GM06990 (cell line): ENCODE results near the gene ATG16L2.
A peak's percentile ranks its signal among the peaks of the same experiment; 100 is the strongest.

Experiments
- DNase-seq: peaks from one replicate; pipeline ENCODE4 v3.0.0-alpha.2; 2011; ENCODE audit not compliant: insufficient read length; ENCODE audit errors: extremely low read depth
- H3K27me3 ChIP-seq: replicated peaks from 2 replicates; pipeline ENCODE4 v1.6.0; 2011; ENCODE audit warnings: low read length; ENCODE audit not compliant: control insufficient read depth, insufficient read depth
- H3K36me3 ChIP-seq: 2 replicates; pipeline ENCODE4 v1.5.1; 2011; ENCODE audit warnings: low read length; ENCODE audit not compliant: control insufficient read depth, insufficient read depth
- H3K4me3 ChIP-seq: replicated peaks from 2 replicates; pipeline ENCODE4 v1.5.1; 2011; ENCODE audit warnings: low read depth, mild to moderate bottlenecking, control low read depth, low read length
- TF ChIP-seq, protein P1 (sequence below): IDR thresholded peaks from 2 replicates; pipeline ENCODE4 v1.5.1; 2011; ENCODE audit warnings: low read length, control low read depth, mild to moderate bottlenecking, inconsistent platforms; ENCODE audit not compliant: insufficient read depth, poor library complexity, severe bottlenecking

ATG16L2 gene

DNA sequence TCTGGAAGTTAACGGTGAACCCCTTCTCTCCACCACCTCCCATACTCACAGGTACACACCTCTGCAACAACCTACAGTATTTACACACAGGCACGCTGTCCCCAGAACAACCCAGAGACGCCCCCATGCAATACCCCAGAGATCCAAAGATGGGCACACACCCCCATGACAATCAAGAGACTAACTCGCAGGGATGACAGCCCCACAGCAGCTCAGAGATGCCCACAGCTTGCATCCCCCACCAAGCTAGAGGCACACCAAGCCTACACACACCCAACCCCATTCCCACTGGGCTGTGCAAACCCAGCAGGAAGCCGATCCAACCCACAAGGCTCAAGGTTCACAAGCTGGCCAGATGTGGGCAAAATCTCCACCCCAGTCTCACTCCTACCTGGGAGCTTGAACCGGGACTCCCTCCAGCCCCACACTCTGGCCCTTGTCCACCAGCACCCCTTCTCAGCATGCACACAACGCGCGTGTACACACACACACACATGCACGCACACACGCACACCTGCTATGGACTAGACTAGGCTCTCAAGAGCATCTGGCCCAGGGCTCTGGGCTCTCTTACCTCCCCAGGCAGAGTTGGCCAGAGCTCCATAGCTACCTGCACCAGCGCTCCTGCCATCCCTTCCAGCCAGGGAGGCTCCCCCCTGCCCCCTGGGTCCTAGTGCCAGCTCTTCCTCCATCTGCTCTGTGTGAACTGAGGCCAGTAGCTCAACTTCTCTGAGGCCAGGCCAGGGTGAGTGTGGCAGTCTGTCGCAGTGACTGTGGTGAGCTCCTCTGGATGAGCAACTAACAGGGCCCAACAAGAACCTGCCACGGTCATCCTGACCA is 31.9 kb upstream of the ATG16L2 start:
- Histone ChIP-seq H3K36me3 (no peaks in the 10 kb centered on the region; the same call in none of the 2 replicates), H3K27me3 (no peaks in the 10 kb centered on the region), H3K4me3 (peak overlapping the region; percentile 59)
- DNase-seq, result no peak
- TF ChIP-seq, protein P1, sequence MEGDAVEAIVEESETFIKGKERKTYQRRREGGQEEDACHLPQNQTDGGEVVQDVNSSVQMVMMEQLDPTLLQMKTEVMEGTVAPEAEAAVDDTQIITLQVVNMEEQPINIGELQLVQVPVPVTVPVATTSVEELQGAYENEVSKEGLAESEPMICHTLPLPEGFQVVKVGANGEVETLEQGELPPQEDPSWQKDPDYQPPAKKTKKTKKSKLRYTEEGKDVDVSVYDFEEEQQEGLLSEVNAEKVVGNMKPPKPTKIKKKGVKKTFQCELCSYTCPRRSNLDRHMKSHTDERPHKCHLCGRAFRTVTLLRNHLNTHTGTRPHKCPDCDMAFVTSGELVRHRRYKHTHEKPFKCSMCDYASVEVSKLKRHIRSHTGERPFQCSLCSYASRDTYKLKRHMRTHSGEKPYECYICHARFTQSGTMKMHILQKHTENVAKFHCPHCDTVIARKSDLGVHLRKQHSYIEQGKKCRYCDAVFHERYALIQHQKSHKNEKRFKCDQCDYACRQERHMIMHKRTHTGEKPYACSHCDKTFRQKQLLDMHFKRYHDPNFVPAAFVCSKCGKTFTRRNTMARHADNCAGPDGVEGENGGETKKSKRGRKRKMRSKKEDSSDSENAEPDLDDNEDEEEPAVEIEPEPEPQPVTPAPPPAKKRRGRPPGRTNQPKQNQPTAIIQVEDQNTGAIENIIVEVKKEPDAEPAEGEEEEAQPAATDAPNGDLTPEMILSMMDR, result no peak

DNA sequence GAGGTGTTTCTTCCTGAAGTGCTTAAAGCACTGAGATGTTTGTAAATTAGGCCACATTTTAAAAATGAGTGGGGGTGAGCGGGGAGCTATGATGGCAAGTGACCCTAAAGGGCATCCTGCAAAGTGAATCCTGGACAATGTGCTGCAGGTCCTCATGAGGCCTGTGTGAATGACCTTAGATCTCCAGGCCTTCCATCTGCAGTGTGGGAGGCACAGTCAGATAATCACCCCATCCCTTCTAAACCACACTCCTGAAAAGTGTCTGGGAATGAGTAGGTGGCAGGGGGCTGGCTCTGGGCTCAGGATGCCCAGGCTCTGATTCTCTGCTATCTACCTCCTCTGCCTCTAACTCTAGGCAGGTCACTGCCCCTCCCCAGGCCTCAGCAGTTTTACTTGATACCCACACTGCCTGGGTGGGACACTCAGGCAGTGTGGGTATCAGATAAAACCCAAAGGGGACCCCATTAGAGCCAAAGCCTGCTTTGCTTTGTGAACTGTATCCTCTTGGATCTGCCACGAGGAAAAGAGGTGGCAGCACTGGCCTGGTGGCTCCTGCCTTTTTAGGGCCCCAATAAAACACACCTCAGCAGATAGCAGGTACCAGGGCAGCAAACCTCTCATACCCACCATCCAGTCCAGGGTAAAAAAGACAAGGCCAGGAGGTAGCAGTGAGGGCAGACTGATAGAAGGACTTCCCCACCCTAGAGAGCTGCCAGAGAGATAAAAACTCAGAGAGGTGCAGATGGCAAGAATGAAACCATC is 30.9 kb upstream of the ATG16L2 start:
- Histone ChIP-seq H3K27me3 (no peaks in the 10 kb centered on the region), H3K36me3 (no peaks in the 10 kb centered on the region; the same call in none of the 2 replicates), H3K4me3 (no peak overlapping the region)
- TF ChIP-seq, protein P1, result no peak
- no peak for DNase-seq

DNA sequence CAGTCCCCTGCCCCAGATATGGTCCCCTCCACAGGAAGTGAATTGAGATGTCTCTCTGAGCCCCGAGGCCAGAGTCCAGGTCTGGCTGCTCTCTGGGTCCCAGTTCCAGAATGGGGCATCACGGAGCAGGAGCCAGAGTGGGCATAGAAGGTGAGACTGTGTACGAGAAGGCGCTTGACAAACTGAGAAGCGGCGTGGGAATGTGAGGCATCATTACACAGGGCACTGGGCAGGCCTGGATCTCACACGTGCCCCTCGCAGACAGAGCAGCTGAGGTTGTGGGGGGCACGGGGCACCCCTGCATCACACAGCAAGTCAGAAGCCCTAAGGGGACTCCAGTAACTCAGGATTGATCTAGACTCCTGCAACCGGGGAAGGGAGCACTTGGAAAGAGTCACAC is 29.5 kb upstream of the ATG16L2 start:
- no peaks in the 10 kb centered on the region for H3K27me3 ChIP-seq
- DNase-seq, result no peak
- H3K36me3 ChIP-seq, result no peaks in the 10 kb centered on the region; the same call in 1 of the 2 replicates
- TF ChIP-seq, protein P1, result no peak
- no peak overlapping the region for H3K4me3 ChIP-seq

DNA sequence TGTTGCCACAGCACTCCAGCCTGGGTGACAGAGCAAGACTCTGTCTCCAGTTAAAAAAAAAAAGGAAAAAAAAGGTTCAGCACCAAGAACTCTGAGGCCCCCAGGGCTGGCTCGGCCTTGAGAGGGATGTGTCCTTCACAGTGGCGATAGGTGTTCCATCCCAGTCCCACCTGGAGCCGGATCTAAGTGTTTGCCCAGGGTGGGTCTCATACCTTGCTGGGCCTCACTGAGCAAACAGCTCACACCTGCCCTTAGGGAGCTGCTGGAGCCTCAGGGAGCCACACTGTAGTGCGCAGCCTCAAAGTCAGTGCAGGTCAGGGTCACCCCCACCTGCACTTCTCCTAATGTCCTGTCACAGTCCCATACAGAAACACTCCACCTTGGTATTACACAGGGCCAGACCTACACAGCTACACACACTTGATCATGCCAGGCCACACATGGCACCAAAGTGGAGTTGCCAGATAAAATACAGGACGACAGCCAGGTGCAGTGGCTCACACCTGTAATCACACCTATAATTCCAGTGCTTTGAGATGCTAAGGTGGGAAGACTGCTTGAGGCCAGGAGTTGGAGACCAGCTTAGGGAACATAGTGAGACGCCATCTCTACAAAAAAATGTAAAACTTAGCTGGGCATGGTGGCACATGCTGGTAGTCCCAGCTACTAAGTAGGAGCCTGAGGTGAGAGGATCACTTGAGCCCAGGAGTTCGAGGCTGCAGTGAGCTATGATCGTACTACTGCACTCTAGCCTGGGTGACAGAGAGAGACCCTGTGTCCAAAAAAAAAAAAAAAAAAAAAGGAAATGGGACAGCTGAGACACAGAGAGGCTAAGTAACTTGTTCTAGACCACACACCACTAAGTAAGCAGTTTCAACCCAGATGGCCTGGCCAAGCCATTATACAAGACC is 27.7 kb upstream of the ATG16L2 start:
- no peaks in the 10 kb centered on the region for H3K27me3 ChIP-seq
- H3K4me3 ChIP-seq, result peak overlapping the region; percentile 1; the same call in 1 of the 2 replicates
- no peak for DNase-seq
- TF ChIP-seq, protein P1, result no peak
- H3K36me3 ChIP-seq, result no peaks in the 10 kb centered on the region
